ENCODE data around the gene RAMP3. TPM values are rescaled to one million over a fixed set of nuclear protein-coding genes. Genes with fewer than 3 reads are reported as not detected.

RAMP3 gene
- total and polyA plus RNA-seq, 11 donors = 19.2 to 107 (median 38.9) TPM

DNA sequence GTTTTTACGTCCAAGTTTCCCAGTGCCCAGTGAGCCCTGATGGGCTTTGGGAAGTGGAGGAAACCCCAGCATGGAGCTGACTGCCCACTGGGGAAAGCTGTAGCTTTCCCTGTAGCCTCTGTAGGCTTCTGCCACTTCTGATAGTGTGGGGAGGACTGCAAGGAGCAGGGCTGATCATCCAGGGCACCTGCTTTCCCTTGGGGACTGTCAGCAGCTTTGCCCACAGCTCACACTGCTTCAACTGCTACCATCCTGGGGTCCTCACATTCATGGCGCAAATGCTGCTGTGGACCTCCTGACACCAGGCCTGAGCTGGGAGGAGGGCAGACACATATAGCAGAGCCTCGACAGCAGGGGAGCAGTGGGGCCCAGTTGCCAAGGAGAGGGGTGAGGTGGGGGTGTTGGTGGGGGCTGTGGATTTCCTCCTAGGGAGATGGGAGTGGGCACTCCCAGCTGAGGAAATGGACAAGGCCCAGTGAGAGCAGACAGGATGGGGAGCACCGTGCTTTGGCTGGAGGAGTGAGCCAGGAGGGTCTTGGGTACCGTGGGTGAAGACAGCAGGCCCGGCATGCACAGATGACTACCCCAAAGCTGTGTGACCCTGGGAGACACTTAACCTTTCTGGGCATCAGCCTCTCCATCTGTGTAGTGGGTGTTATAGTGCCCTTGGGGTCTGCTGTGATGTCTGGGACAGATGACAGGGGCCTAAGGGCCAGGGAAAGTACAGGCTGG lies 16.2 kb downstream of the RAMP3 start:
- intact Hi-C loops (cut with DNase I) = no loop called here
- WGBS, 4 donors = 60 to 77% (median 73%) methylated on average over 5 to 6 of the region's 6 CpGs
- Histone ChIP-seq H3K4me3 (no peak overlapping the region), H3K27ac (no peak overlapping the region), H3K36me3 (no peaks in the 10 kb centered on the region), H3K27me3 (no peaks in the 10 kb centered on the region), H3K9me3 (no peaks in the 10 kb centered on the region), H3K4me1 (peaks cover 0 to 9% (median 0%) of the 10 kb centered on the region in 12 donors)
- DNase-seq = peak in 2 of 5 donors; percentile 11 to 14
- ATAC-seq = no peak
- no peak for TF ChIP-seq POLR2A (IDR thresholded peaks at IDR 0.05)
- TF ChIP-seq, protein P1, sequence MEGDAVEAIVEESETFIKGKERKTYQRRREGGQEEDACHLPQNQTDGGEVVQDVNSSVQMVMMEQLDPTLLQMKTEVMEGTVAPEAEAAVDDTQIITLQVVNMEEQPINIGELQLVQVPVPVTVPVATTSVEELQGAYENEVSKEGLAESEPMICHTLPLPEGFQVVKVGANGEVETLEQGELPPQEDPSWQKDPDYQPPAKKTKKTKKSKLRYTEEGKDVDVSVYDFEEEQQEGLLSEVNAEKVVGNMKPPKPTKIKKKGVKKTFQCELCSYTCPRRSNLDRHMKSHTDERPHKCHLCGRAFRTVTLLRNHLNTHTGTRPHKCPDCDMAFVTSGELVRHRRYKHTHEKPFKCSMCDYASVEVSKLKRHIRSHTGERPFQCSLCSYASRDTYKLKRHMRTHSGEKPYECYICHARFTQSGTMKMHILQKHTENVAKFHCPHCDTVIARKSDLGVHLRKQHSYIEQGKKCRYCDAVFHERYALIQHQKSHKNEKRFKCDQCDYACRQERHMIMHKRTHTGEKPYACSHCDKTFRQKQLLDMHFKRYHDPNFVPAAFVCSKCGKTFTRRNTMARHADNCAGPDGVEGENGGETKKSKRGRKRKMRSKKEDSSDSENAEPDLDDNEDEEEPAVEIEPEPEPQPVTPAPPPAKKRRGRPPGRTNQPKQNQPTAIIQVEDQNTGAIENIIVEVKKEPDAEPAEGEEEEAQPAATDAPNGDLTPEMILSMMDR (IDR thresholded peaks at IDR 0.05) = no peak

DNA sequence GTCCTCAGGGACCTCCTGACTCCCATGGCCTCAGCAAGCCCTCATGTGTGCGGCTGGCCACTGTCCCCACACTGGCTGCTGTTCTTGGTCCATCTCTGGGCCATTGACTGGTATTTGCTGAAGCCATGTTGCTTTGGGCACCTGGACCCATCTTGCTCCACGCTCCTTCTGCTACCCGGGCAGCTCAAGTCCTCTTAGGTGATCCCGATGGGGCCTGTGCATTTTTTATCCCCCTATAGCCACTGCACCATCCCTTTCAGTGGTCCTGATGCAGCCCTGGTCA lies 16.7 kb downstream of the RAMP3 start:
- peak in 2 of 5 donors; percentile 6 to 13 for DNase-seq
- Histone ChIP-seq H3K4me3 (no peak overlapping the region), H3K27ac (no peak overlapping the region), H3K9me3 (no peaks in the 10 kb centered on the region), H3K27me3 (no peaks in the 10 kb centered on the region), H3K4me1 (peaks cover 0 to 9% (median 0%) of the 10 kb centered on the region in 12 donors), H3K36me3 (no peaks in the 10 kb centered on the region)
- WGBS, 4 donors = 91 to 97% (median 92%) methylated on average over 3 to 4 of the region's 4 CpGs
- intact Hi-C loops (cut with DNase I) = no loop called here
- no peak for TF ChIP-seq POLR2A (IDR thresholded peaks at IDR 0.05)
- TF ChIP-seq, protein P1 (IDR thresholded peaks at IDR 0.05) = no peak
- ATAC-seq = no peak

DNA sequence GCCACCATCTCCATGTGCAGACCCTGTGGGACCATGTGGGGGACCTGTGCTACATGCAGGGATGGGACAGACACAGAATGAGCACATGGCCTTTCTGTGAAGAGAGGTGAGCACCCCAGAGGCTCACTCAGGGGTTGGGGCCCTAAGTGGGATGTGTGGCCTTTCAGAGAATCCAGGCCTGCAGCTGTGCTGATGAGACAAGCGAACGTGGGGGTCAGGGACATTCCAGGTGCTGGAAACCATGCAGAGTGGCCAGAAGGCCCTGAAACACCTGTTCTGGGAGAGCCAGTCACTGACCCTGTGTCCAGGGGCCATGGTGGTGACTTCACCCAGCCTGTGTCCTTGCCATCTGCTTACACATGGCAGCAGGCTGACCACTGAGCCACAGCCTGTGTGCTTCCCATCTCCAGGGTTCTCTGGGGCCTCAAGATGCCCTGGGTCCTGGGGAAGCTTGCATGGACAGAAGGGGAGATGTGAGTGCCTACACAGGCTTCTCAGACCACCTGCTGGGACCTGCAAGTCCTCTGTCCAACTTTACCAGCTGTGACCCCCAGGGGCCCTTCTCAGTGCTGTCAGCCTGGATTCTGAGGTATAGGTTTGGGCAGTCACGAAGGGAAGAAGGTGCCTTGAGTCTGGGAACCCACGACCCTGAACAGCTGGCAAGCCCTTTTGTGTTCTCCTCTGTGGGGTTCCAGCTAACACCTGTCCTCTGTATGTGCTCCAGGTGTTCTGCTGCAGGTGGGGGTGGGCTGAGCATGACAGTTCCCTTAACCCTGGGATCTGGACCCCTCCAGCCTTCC lies 17.6 kb downstream of the RAMP3 start:
- H3K4me1 ChIP-seq = peaks cover 0 to 9% (median 0%) of the 10 kb centered on the region in 12 donors
- H3K4me3 ChIP-seq = no peak overlapping the region
- TF ChIP-seq, protein P1 (IDR thresholded peaks at IDR 0.05) = no peak
- no peak for TF ChIP-seq POLR2A (IDR thresholded peaks at IDR 0.05)
- peak in 2 of 5 donors; percentile 4 to 8 for DNase-seq
- ATAC-seq = no peak
- no peaks in the 10 kb centered on the region for H3K36me3 ChIP-seq
- intact Hi-C loops (cut with DNase I) = no loop called here
- 68 to 93% (median 76%) methylated on average over 4 of the region's 4 CpGs for WGBS, 4 donors
- H3K27ac ChIP-seq = no peak overlapping the region
- H3K27me3 ChIP-seq = no peaks in the 10 kb centered on the region
- no peaks in the 10 kb centered on the region for H3K9me3 ChIP-seq

DNA sequence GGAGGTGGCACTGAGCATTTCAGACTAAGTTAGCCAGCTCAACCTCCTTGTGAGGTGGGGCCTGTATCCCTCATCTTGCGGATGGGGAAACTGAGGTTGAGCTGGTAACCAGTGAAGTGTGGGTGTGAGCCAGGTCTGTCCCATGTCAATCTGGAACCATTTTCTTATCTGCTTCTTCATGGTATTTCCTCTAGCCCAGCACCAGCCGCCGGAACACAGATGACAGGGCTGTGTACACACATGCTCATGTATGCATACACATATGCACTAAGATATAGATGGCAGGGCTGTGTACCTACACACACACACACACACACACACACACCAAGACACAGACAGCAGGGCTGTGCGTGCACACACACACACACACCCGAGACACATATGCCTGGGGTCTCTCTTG lies 18.5 kb downstream of the RAMP3 start:
- WGBS, 4 donors = 82 to 85% (median 84%) methylated on average over 4 to 5 of the region's 5 CpGs
- ATAC-seq = no peak
- no peaks in the 10 kb centered on the region for H3K36me3 ChIP-seq
- no peaks in the 10 kb centered on the region for H3K9me3 ChIP-seq
- DNase-seq = peak in 1 of 5 donors; percentile 10
- peaks cover 0 to 9% (median 0%) of the 10 kb centered on the region in 12 donors for H3K4me1 ChIP-seq
- no peaks in the 10 kb centered on the region for H3K27me3 ChIP-seq
- intact Hi-C loops (cut with DNase I) = no loop called here
- H3K4me3 ChIP-seq = no peak overlapping the region
- TF ChIP-seq, protein P1 (IDR thresholded peaks at IDR 0.05) = no peak
- no peak for TF ChIP-seq POLR2A (IDR thresholded peaks at IDR 0.05)
- H3K27ac ChIP-seq = no peak overlapping the region
